PFSK-1 (cell line): ENCODE measurements around the gene ZFP37. TPM values are rescaled to one million over a fixed set of nuclear protein-coding genes. Genes with fewer than 3 reads are reported as not detected.

Experiments used
- FOXP2 ChIP-seq: optimal IDR thresholded peaks from 2 replicates; pipeline ENCODE3; 2011; ENCODE audit warnings: borderline replicate concordance, control low read depth, inconsistent platforms; ENCODE audit not compliant: insufficient read depth; ENCODE audit errors: extremely low read length, extremely low read depth
- POLR2AphosphoS5 ChIP-seq: IDR thresholded peaks from 2 replicates; pipeline ENCODE4 v1.6.1; 2012; ENCODE audit warnings: low read depth, mild to moderate bottlenecking, control low read depth, low read length, moderate library complexity
- REST ChIP-seq, 2 experiments: IDR thresholded peaks; 2 replicates each; pipeline versions ENCODE4 v1.6.1 to v1.8.0; 2011 to 2012; ENCODE audit warnings: low read depth in 2 of 2, low read length in 2 of 2, control low read depth in 1 of 2, inconsistent platforms in 1 of 2, mild to moderate bottlenecking in 1 of 2, moderate library complexity in 1 of 2; ENCODE audit not compliant: insufficient read depth in 1 of 2
- SIN3A ChIP-seq: IDR thresholded peaks from 2 replicates; pipeline ENCODE4 v1.6.1; 2012; ENCODE audit warnings: mild to moderate bottlenecking, low read length, moderate library complexity, borderline replicate concordance; ENCODE audit not compliant: insufficient read depth
- TAF1 ChIP-seq: IDR thresholded peaks from 2 replicates; pipeline ENCODE4 v1.6.1; 2012; ENCODE audit warnings: low read length, control low read depth, borderline replicate concordance; ENCODE audit not compliant: insufficient read depth
- polyA plus RNA-seq: library from polyadenylated mRNA; unstranded; fragments of >200 nt; gene quantifications from one replicate; pipeline ENCODE4 v1.2.1, GENCODE V29; 2012; ENCODE audit warnings: low read depth, missing spikeins; ENCODE audit not compliant: insufficient read length

ZFP37 gene
- 0.36 TPM for polyA plus RNA-seq

- TF ChIP-seq SIN3A (no peak), POLR2AphosphoS5 (peak; percentile 52)
Measured at GRCh38 chr9:113056191-113057106, at the start of gene ZFP37. Gene ZFP37, minus strand, starts transcription at chr9:113056724. Its CDS starts 36 bp downstream, at chr9:113056688.

- TF ChIP-seq POLR2AphosphoS5 (no peak), FOXP2 (no peak)
Measured at GRCh38 chr9:113095561-113095960, 39.0 kb upstream of the ZFP37 start.

- TF ChIP-seq TAF1 (no peak), FOXP2 (no peak), POLR2AphosphoS5 (no peak), SIN3A (no peak), REST (IDR thresholded peaks at IDR 0.05; ENCODE audit: insufficient read depth in 1 of 2, low read depth in 2 of 2, low read length in 2 of 2) (no peak)
Measured at GRCh38 chr9:113057193-113057592, 669 bp upstream of the ZFP37 start.

GRCh38 chr9:113042884-113043657, 13.5 kb downstream of the ZFP37 start:
- TF ChIP-seq POLR2AphosphoS5 (no peak), TAF1 (no peak), SIN3A (no peak), FOXP2 (no peak), REST (IDR thresholded peaks at IDR 0.05; ENCODE audit: insufficient read depth in 1 of 2, low read depth in 2 of 2, low read length in 2 of 2) (no peak)

- no peak for TF ChIP-seq REST (IDR thresholded peaks at IDR 0.05; ENCODE audit: insufficient read depth in 1 of 2, low read depth in 2 of 2, low read length in 2 of 2)
- no peak for TF ChIP-seq POLR2AphosphoS5
- no peak for TF ChIP-seq TAF1
- TF ChIP-seq SIN3A = no peak
- TF ChIP-seq FOXP2 = no peak
Measured at GRCh38 chr9:113026200-113026599, 30.3 kb downstream of the ZFP37 start.
